Esophagus (tissue), 2 donors: ENCODE results near the gene CLDN9. TPM values are rescaled to one million over a fixed set of nuclear protein-coding genes. Genes with fewer than 3 reads are reported as not detected.

Experiments used
- H3K27ac ChIP-seq, 2 donors: one replicate each; pipeline ENCODE4 v1.5.1; 2013; ENCODE audit warnings: low read depth in 2 of 2, mild to moderate bottlenecking in 2 of 2, inconsistent platforms in 1 of 2, low read length in 1 of 2, moderate library complexity in 1 of 2
- H3K27me3 ChIP-seq, 2 donors: one replicate each; pipeline ENCODE4 v1.6.1; 2013; ENCODE audit warnings: low read length in 2 of 2, control low read depth in 1 of 2, mild to moderate bottlenecking in 1 of 2; ENCODE audit not compliant: insufficient read depth in 2 of 2, control insufficient read depth in 1 of 2
- H3K36me3 ChIP-seq, 2 donors: one replicate each; pipeline ENCODE4 v1.6.1; 2013; ENCODE audit warnings: low read length in 1 of 2; ENCODE audit not compliant: control insufficient read depth in 2 of 2, insufficient read depth in 2 of 2
- H3K4me1 ChIP-seq, 2 donors: one replicate each; pipeline ENCODE4 v1.6.1; 2013; ENCODE audit warnings: low read length in 1 of 2; ENCODE audit not compliant: control insufficient read depth in 2 of 2, insufficient read depth in 2 of 2
- H3K4me3 ChIP-seq, 2 donors: one replicate each; pipeline ENCODE4 v1.5.1; 2013; ENCODE audit warnings: low read length in 2 of 2, mild to moderate bottlenecking in 2 of 2, low read depth in 1 of 2, moderate library complexity in 1 of 2
- H3K9me3 ChIP-seq, 2 donors: one replicate each; pipeline ENCODE4 v1.6.1; 2013; ENCODE audit warnings: mild to moderate bottlenecking in 2 of 2, low read depth in 1 of 2, low read length in 1 of 2, moderate library complexity in 1 of 2; ENCODE audit not compliant: control insufficient read depth in 2 of 2, insufficient read depth in 1 of 2
- WGBS, 2 donors: extraction: QIAGEN DNeasy Blood & Tissue Kit; methylation state at CpG; one replicate each; pipeline ENCODE4 v1.1.7; 2013; 5-methylcytosine and 5-hydroxymethylcytosine counted together
- polyA plus RNA-seq, 2 donors: library from polyadenylated mRNA; stranded (reverse); fragments of 200-250 nt; gene quantifications; one replicate each; pipeline ENCODE4 v1.2.3, GENCODE V29; 2013
- donor health status: healthy with polysubstance abuse.
- donor health status: Bipolar disorder and iron deficiency.

Gene CLDN9, protein sequence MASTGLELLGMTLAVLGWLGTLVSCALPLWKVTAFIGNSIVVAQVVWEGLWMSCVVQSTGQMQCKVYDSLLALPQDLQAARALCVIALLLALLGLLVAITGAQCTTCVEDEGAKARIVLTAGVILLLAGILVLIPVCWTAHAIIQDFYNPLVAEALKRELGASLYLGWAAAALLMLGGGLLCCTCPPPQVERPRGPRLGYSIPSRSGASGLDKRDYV
- polyA plus RNA-seq, result under 1 TPM in 1 of 2 donors, not detected in 1; 0.02 TPM

DNA sequence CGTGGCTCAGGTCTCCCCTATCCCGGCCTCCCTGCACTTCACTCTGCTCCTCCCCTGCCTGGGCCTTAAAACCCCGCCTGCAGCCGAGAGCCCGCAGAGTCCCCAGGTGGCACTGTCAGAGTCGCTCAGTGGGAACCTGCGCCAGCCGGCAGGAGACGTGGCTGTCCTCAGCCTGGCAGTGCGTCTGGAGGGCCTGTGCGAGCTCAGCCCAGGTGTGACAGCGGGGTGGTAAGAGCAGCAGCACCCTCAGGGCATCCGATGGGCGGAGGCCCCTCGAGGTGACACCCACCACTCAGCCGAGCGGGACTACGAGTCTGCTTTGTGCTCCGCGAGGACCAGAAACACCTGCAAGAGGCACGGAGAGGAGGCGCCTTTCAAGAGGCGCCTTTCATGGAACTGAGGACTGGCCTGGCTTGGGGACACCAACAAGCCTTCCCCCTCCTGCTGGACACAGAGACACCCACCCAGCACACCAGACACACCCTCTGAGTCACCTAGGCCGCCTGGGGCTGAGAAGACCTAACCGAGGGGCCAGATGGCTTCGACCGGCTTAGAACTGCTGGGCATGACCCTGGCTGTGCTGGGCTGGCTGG is at the start of gene CLDN9:
Gene CLDN9, plus strand, starts transcription at position 96 of the 593 bp plus-strand sequence. Its CDS starts 440 bp downstream, at position 536.
- WGBS, 2 donors, result 33 to 37% methylated on average over 27 of the region's 27 CpGs
- Histone ChIP-seq H3K9me3 (no peaks in the 10 kb centered on the region), H3K27ac (no peak within 1 kb of the TSS), H3K36me3 (no peaks in the 10 kb centered on the region), H3K27me3 (peaks cover 0 to 4% of the 10 kb centered on the region in 2 donors), H3K4me3 (no peak within 1 kb of the TSS), H3K4me1 (no peaks in the 10 kb centered on the region)

DNA sequence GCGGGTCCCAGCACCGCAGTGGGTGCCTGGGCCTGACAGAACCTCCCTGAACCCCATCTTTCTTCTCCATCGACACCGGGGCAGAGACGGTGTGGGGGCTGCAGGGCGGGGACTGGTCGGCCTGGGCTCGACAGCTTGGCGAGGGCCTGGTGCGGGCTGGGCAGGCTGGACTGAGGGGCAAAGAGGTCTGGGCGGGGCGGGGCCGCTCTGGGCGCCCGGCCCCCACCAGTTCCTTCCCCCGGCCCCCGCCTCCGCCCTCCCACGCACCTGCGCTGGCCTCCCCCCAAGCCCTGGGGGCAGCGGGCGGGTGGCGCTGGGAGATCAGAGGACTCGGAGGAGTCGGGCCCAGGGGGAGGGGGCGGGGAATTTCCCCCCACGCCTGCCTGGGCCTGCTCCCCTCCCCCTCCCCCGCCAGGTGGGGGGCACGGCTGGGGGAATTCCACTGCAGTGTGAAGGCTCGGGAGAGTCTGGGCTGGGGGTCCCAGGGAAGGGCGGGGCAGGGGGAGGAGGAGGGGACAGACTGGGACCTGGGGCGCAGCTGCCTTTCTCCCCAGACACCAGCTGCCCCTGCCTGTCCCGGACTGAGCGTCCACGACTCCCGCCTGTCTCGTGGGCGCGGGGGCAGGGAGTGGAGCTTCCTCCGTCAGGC is 49.5 kb upstream of the CLDN9 start:
- WGBS, 2 donors, result 1 to 3% methylated on average over 24 to 40 of the region's 40 CpGs
- Histone ChIP-seq H3K27ac (no peak overlapping the region), H3K4me3 (peak overlapping the region in 1 of 2 donors; percentile 42), H3K9me3 (no peaks in the 10 kb centered on the region), H3K27me3 (peaks cover 0 to 23% of the 10 kb centered on the region in 2 donors), H3K36me3 (no peaks in the 10 kb centered on the region), H3K4me1 (peaks cover 15 to 25% of the 10 kb centered on the region in 2 donors)

DNA sequence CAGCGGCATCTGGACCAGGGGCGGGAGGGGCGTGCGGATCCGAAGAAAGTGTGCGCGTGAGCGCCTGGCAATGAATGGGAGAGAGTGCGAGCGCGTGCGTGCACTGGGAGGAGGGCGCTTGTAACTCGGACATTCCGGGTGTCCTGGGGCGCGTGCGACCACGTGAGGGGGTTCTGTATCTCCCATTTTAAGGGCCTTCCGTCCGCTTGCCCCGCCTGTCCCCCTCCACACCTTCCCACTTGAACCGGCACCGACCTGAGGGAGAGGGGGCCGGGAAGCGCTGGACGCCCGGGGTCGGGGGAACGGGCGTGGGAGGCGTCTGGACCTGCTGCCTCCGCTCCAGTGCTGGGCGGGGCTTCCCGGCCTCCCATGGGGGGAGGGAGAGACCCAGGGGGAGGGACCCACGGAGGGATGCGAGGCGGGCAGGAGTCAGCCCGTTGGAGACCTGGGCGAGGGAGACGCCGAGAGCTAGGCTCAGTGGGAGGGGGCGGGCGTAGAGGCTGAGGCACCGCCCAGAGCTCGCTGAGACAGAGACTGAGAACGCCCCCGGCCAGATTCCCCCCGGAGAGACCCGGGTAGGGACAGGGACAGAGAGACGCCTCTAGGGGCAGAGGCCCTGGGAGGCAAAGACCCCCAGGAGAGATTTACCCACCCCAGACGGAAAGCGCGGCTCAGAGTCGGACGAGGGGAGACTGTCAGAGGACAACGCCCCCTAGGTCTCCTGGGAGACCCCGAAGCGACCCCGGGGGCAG is 48.8 kb upstream of the CLDN9 start, which contains the start of gene KREMEN2:
Gene KREMEN2, plus strand, starts transcription at position 553 of the 752 bp plus-strand sequence. CDS start 246 bp downstream, outside the sequence.
- H3K27me3 ChIP-seq, result peaks cover 0 to 23% of the 10 kb centered on the region in 2 donors
- H3K9me3 ChIP-seq, result no peaks in the 10 kb centered on the region
- no peak within 1 kb of the TSS for H3K27ac ChIP-seq
- WGBS, 2 donors, result 0 to 3% methylated on average over 49 to 60 of the region's 60 CpGs
- peaks cover 15 to 31% of the 10 kb centered on the region in 2 donors for H3K4me1 ChIP-seq
- H3K36me3 ChIP-seq, result no peaks in the 10 kb centered on the region
- H3K4me3 ChIP-seq, result peak within 1 kb of the TSS; percentile 38 to 42

DNA sequence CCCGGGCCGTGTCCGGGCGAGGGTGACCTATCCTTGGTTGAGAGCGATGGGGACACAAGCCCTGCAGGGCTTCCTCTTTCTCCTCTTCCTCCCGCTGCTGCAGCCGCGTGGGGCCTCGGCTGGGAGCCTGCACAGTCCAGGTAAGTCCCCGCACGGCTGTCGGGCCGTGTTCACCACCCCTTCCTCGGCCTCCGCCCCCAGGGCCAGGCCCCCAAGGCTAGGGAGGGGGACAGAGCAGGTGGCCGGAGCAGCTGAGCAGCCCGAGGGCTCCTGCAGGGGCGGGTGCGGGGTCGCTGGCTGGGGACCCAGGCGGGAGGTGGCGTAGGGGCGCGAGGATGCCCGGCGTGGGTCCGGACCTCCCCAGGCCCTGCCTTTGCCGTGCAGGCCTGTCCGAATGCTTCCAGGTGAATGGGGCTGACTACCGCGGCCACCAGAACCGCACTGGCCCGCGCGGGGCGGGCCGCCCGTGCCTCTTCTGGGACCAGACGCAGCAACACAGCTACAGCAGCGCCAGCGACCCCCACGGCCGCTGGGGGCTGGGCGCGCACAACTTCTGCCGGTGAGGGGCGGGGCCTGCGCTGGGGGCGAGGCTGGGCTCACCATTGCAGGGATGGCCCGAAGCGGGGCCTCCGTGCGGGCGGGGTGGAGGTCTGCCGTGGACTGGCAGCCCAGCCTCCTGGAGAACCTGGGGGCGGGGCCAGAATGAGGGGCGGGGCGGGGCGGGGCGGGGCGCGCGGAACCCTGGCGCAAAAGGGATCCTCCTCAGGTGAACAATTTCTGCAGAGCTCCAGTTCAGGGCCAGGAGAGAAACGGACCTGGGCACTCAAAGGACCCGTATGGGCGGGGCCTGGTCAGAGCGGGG is 48.0 kb upstream of the CLDN9 start:
- Histone ChIP-seq H3K4me3 (peak overlapping the region; percentile 38 to 42), H3K27ac (no peak overlapping the region), H3K9me3 (no peaks in the 10 kb centered on the region), H3K4me1 (peaks cover 19 to 28% of the 10 kb centered on the region in 2 donors), H3K27me3 (peaks cover 0 to 23% of the 10 kb centered on the region in 2 donors), H3K36me3 (no peaks in the 10 kb centered on the region)
- 0 to 1% methylated on average over 48 to 68 of the region's 68 CpGs for WGBS, 2 donors

DNA sequence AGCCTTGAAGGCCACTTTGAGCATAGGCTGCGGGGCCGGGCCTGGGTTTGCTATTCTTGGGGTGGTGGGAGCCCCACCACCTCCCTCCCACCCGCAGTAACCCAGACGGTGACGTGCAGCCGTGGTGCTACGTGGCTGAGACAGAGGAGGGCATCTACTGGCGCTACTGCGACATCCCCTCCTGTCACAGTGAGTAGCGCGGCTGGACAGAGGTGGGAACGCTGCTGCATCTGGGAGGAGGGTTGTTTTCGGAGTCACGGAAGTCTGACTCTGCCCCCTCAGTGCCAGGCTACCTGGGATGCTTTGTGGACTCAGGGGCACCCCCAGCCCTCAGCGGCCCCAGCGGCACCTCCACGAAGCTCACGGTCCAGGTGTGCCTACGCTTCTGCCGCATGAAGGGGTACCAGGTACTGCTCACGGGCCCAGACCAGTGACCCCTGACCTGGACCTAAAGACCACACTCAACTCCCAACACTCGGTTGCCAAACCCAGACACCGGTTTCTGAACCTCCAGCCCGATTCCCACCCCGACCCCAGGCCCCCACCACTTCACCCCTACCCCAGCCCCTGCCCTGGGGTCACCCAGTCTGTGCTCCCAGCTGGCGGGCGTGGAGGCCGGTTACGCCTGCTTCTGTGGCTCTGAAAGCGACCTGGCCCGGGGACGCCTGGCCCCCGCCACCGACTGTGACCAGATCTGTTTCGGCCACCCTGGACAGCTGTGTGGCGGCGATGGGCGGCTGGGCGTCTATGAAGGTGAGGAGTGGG is 46.5 kb upstream of the CLDN9 start:
- H3K27ac ChIP-seq, result no peak overlapping the region
- no peaks in the 10 kb centered on the region for H3K9me3 ChIP-seq
- H3K27me3 ChIP-seq, result peaks cover 0 to 23% of the 10 kb centered on the region in 2 donors
- 70 to 72% methylated on average over 38 to 39 of the region's 39 CpGs for WGBS, 2 donors
- no peaks in the 10 kb centered on the region for H3K36me3 ChIP-seq
- no peak overlapping the region for H3K4me3 ChIP-seq
- peaks cover 20 to 35% of the 10 kb centered on the region in 2 donors for H3K4me1 ChIP-seq

DNA sequence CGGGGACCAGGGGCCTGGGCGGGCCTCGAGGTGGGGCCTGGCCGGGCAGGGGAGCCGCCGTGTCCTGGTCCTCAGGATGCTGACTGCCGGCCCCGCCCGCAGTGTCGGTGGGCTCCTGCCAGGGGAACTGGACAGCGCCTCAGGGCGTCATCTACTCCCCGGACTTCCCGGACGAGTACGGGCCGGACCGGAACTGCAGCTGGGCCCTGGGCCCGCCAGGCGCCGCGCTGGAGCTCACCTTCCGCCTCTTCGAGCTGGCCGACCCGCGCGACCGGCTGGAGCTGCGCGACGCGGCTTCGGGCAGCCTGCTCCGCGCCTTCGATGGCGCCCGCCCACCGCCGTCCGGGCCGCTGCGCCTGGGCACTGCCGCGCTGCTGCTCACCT is 45.9 kb upstream of the CLDN9 start:
- Histone ChIP-seq H3K36me3 (peaks cover 0 to 2% of the 10 kb centered on the region in 2 donors), H3K9me3 (no peaks in the 10 kb centered on the region), H3K27me3 (peaks cover 0 to 23% of the 10 kb centered on the region in 2 donors), H3K27ac (no peak overlapping the region), H3K4me3 (no peak overlapping the region), H3K4me1 (peaks cover 20 to 33% of the 10 kb centered on the region in 2 donors)
- WGBS, 2 donors, result 25 to 26% methylated on average over 36 to 46 of the region's 46 CpGs

DNA sequence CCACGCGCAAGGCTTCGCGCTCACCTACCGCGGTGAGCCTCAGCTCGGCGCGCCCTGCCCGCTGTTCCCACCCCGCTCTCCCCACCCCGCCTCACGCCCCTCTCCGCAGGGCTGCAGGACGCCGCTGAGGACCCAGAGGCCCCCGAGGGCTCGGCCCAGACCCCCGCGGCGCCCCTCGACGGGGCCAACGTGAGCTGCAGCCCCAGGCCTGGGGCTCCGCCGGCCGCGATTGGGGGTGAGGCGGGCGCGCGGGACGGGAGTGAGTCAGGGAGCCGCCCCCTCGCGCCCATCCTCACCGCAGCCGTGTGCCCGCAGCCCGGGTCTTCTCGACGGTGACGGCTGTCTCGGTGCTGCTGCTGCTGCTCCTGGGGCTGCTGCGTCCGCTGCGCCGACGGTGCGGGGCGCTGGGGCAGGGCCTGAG is 45.5 kb upstream of the CLDN9 start:
- Histone ChIP-seq H3K9me3 (no peaks in the 10 kb centered on the region), H3K4me3 (no peak overlapping the region), H3K4me1 (peaks cover 20 to 33% of the 10 kb centered on the region in 2 donors), H3K36me3 (peaks cover 0 to 2% of the 10 kb centered on the region in 2 donors), H3K27me3 (peaks cover 0 to 20% of the 10 kb centered on the region in 2 donors), H3K27ac (no peak overlapping the region)
- WGBS, 2 donors, result 20 to 40% methylated on average over 40 to 51 of the region's 51 CpGs

DNA sequence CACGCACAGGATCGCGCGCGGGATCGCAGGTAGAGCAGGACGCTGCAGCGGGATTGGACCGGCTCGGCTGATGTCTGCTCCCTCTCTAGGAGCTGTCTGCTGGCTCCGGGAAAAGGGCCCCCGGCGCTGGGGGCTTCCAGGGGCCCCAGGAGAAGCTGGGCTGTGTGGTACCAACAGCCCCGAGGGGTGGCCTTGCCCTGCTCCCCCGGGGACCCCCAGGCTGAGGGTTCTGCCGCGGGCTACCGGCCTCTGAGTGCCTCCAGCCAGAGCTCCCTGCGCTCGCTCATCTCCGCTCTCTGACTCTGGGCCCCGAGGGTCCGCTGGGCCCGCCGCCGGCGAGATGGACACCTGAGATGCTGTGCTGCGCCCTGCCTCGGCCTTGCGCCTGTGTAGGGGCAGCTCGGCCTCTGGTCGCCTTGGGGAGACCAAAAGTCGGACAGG is 45.0 kb upstream of the CLDN9 start:
- H3K27ac ChIP-seq, result no peak overlapping the region
- H3K9me3 ChIP-seq, result no peaks in the 10 kb centered on the region
- 58 to 64% methylated on average over 29 to 33 of the region's 33 CpGs for WGBS, 2 donors
- H3K36me3 ChIP-seq, result peaks cover 0 to 2% of the 10 kb centered on the region in 2 donors
- H3K4me1 ChIP-seq, result peaks cover 20 to 33% of the 10 kb centered on the region in 2 donors
- no peak overlapping the region for H3K4me3 ChIP-seq
- peaks cover 0 to 14% of the 10 kb centered on the region in 2 donors for H3K27me3 ChIP-seq
